WTC11 (cell line): ENCODE results near the gene PKP3. TPM values are rescaled to one million over a fixed set of nuclear protein-coding genes. Genes with fewer than 3 reads are reported as not detected.

ENCODE experiments used
- ATAC-seq: fragments of 200-7000 bp; cut with Tn5 transposase; 2 replicates; pipeline ENCODE4 v1.10.0; 2021; ENCODE audit warnings: mild to moderate bottlenecking, moderate library complexity
- CTCF ChIA-PET: fragments of 300-600 bp; sonication (Branson Sonifier 250); formaldehyde crosslinking; loops from one replicate; lab custom pipeline; 2021; ENCODE audit warnings: antibody characterized with exemption; lab: Charles Lee
- POLR2A ChIA-PET: fragments of 350-600 bp; sonication (Branson Sonifier 250); formaldehyde crosslinking; loops from one replicate; lab custom pipeline; 2021; ENCODE audit warnings: antibody characterized with exemption; lab: Charles Lee
- DNase-seq: peaks from one replicate; pipeline ENCODE4 v3.0.0; 2021; ENCODE audit warnings: low spot score
- H3K27ac Mint-ChIP-seq: 2 replicates; pipeline ENCODE4 v1.8.0; 2021; ENCODE audit warnings: mixed read lengths
- H3K27me3 Mint-ChIP-seq: 2 replicates; pipeline ENCODE4 v1.8.0; 2021; ENCODE audit warnings: low read depth, mild to moderate bottlenecking, moderate library complexity, mixed read lengths
- H3K36me3 Mint-ChIP-seq: 2 replicates; pipeline ENCODE4 v1.8.0; 2021; ENCODE audit warnings: mixed read lengths
- H3K4me1 Mint-ChIP-seq: 2 replicates; pipeline ENCODE4 v1.8.0; 2022; ENCODE audit warnings: mixed read lengths
- H3K4me3 Mint-ChIP-seq: 2 replicates; pipeline ENCODE4 v1.8.0; 2021; ENCODE audit warnings: mild to moderate bottlenecking, moderate library complexity, mixed read lengths
- H3K9me3 Mint-ChIP-seq: 2 replicates; pipeline ENCODE4 v1.8.0; 2021; ENCODE audit warnings: mixed read lengths
- AR ChIP-seq: fragments of 250-450 bp; sonication (Bioruptor Pico); IDR thresholded peaks from 2 replicates; pipeline ENCODE4 v1.9.0; 2021; ENCODE audit warnings: mild to moderate bottlenecking
- ATF2 ChIP-seq: sonication (generic); formaldehyde crosslinking; IDR thresholded peaks from 2 replicates; pipeline ENCODE4 v1.8.1; 2022; ENCODE audit warnings: low read depth, missing genetic modification reagents, borderline replicate concordance
- ATF3 ChIP-seq: sonication (generic); formaldehyde crosslinking; conservative IDR thresholded peaks from 2 replicates; pipeline ENCODE4 v1.8.1; 2022; ENCODE audit warnings: mild to moderate bottlenecking, missing genetic modification reagents
- E2F1 ChIP-seq: sonication (generic); formaldehyde crosslinking; IDR thresholded peaks from 2 replicates; pipeline ENCODE4 v1.8.0; 2022; ENCODE audit warnings: mild to moderate bottlenecking, missing genetic modification reagents
- E2F5 ChIP-seq: sonication (generic); formaldehyde crosslinking; IDR thresholded peaks from 2 replicates; pipeline ENCODE4 v1.8.1; 2022; ENCODE audit warnings: mild to moderate bottlenecking, moderate library complexity, missing genetic modification reagents
- FOXJ3 ChIP-seq: sonication (generic); formaldehyde crosslinking; IDR thresholded peaks from 2 replicates; pipeline ENCODE4 v1.9.0; 2021; ENCODE audit warnings: missing genetic modification reagents, mild to moderate bottlenecking, borderline replicate concordance
- HMGXB4 ChIP-seq: sonication (generic); formaldehyde crosslinking; IDR thresholded peaks from 2 replicates; pipeline ENCODE4 v1.8.1; 2023; ENCODE audit warnings: mild to moderate bottlenecking, moderate library complexity, missing genetic modification reagents
- SMAD3 ChIP-seq: sonication (generic); formaldehyde crosslinking; IDR thresholded peaks from 2 replicates; pipeline ENCODE4 v1.8.0; 2022; ENCODE audit warnings: missing genetic modification reagents, mild to moderate bottlenecking, borderline replicate concordance
- SOX15 ChIP-seq: fragments of 250-450 bp; sonication (Bioruptor Pico); IDR thresholded peaks from 2 replicates; pipeline ENCODE4 v1.9.0; 2021; ENCODE audit warnings: mild to moderate bottlenecking
- TCF7 ChIP-seq: sonication (generic); formaldehyde crosslinking; IDR thresholded peaks from 2 replicates; pipeline ENCODE4 v1.8.0; 2022; ENCODE audit warnings: mild to moderate bottlenecking, low read depth, missing genetic modification reagents, moderate library complexity
- TEAD1 ChIP-seq: sonication (generic); formaldehyde crosslinking; IDR thresholded peaks from 2 replicates; pipeline ENCODE4 v1.8.0; 2022; ENCODE audit warnings: mild to moderate bottlenecking, missing genetic modification reagents
- USF1 ChIP-seq: sonication (generic); formaldehyde crosslinking; IDR thresholded peaks from 2 replicates; pipeline ENCODE4 v1.8.0; 2022; ENCODE audit warnings: mild to moderate bottlenecking, missing genetic modification reagents
- USF2 ChIP-seq: sonication (generic); formaldehyde crosslinking; IDR thresholded peaks from 2 replicates; pipeline ENCODE4 v1.8.1; 2023; ENCODE audit warnings: mild to moderate bottlenecking, missing genetic modification reagents, moderate library complexity
- ZBTB21 ChIP-seq: sonication (generic); formaldehyde crosslinking; IDR thresholded peaks from 2 replicates; pipeline ENCODE4 v1.8.1; 2023; ENCODE audit warnings: mild to moderate bottlenecking, missing genetic modification reagents, borderline replicate concordance
- ZNF121 ChIP-seq: sonication (generic); formaldehyde crosslinking; IDR thresholded peaks from 2 replicates; pipeline ENCODE4 v1.8.0; 2023; ENCODE audit warnings: missing genetic modification reagents
- ZNF425 ChIP-seq: fragments of 250-450 bp; sonication (Bioruptor Pico); conservative IDR thresholded peaks from 2 replicates; pipeline ENCODE4 v1.9.0; 2021; ENCODE audit warnings: mild to moderate bottlenecking
- total RNA-seq: library from RNA; stranded (reverse); gene quantifications from 3 replicates; pipeline ENCODE4 v1.2.3, GENCODE V29; 2021

The PKP3 gene
- total RNA-seq, 1 experiment from 2014 or later: 17.3 TPM

- Mint-ChIP-seq H3K9me3 (no peaks in the 10 kb centered on the region), H3K4me3 (no peak overlapping the region), H3K27ac (no peak overlapping the region), H3K4me1 (peaks cover 8% of the 10 kb centered on the region), H3K36me3 (no peaks in the 10 kb centered on the region), H3K27me3 (peaks cover 3% of the 10 kb centered on the region; the same call in 1 of the 2 replicates)
- no peak for DNase-seq
- CTCF ChIA-PET: interaction anchor here (0.6 to 1.7 kb wide), 3 partner anchors 33 to 39 kb away, joined by 3 to 6 read pairs (median 4); no protein-coding TSS in a partner anchor
- POLR2A ChIA-PET: interaction anchor here (0.6 kb wide), 1 partner anchor 13 kb away, joined by 3 read pairs; no protein-coding TSS in a partner anchor
- TF ChIP-seq E2F1 (CRISPR knock-in tag) (no peak), USF2 (CRISPR knock-in tag) (peak; percentile 83), USF1 (peak; percentile 61; the same call in 1 of the 2 replicates)
- no peak for ATAC-seq
These were observed 49.7 kb downstream of the PKP3 start for GRCh38 chr11:443542-444199.

- Mint-ChIP-seq H3K27me3 (peaks cover 3% of the 10 kb centered on the region; the same call in 1 of the 2 replicates), H3K27ac (no peak overlapping the region), H3K4me3 (no peak overlapping the region), H3K9me3 (no peaks in the 10 kb centered on the region), H3K4me1 (peaks cover 10% of the 10 kb centered on the region), H3K36me3 (no peaks in the 10 kb centered on the region)
- ATAC-seq: no peak
- ChIA-PET POLR2A (no interaction called here), CTCF (interaction anchor here (0.6 to 1.7 kb wide), 3 partner anchors 34 to 38 kb away, joined by 3 to 4 read pairs (median 3); no protein-coding TSS in a partner anchor)
- no peak for DNase-seq
- TF ChIP-seq SOX15 (CRISPR knock-in tag): no peak
- TF ChIP-seq SMAD3 (CRISPR knock-in tag): no peak
- no peak for TF ChIP-seq ZBTB21 (CRISPR knock-in tag)
- TF ChIP-seq ZNF121: no peak
- TF ChIP-seq ZNF425 (CRISPR knock-in tag): no peak
- TF ChIP-seq ATF2 (CRISPR knock-in tag): no peak
- no peak for TF ChIP-seq ATF3
- TF ChIP-seq TEAD1 (CRISPR knock-in tag): no peak
- TF ChIP-seq FOXJ3: no peak
- TF ChIP-seq HMGXB4 (CRISPR knock-in tag): no peak
- TF ChIP-seq TCF7: no peak
- no peak for TF ChIP-seq AR
- TF ChIP-seq E2F5: no peak
- TF ChIP-seq USF2 (CRISPR knock-in tag): no peak
These were observed 50.6 kb downstream of the PKP3 start for GRCh38 chr11:444396-445144.
